ENCODE measurements around the gene ZNF497.

DNA sequence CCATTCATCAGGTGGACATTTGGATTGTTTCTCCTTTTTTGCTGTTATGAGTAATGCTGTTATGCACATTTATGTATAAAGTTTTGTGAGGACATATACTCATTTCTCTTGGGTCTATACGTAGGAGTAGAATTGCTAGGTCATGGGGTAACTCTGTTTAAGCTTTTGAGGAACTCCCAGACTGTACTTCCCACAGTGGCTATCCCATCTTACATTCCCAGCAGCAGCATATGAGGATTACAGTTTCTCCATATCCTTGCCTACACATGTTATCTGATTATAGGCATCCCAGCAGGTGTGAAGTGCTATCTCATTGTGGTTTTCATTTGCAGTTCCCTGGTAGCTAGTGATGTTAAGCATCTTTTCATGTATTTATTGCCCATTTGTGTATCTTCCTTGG lies 29.9 kb downstream of the ZNF497 start:
- TF ChIP-seq, protein P1, sequence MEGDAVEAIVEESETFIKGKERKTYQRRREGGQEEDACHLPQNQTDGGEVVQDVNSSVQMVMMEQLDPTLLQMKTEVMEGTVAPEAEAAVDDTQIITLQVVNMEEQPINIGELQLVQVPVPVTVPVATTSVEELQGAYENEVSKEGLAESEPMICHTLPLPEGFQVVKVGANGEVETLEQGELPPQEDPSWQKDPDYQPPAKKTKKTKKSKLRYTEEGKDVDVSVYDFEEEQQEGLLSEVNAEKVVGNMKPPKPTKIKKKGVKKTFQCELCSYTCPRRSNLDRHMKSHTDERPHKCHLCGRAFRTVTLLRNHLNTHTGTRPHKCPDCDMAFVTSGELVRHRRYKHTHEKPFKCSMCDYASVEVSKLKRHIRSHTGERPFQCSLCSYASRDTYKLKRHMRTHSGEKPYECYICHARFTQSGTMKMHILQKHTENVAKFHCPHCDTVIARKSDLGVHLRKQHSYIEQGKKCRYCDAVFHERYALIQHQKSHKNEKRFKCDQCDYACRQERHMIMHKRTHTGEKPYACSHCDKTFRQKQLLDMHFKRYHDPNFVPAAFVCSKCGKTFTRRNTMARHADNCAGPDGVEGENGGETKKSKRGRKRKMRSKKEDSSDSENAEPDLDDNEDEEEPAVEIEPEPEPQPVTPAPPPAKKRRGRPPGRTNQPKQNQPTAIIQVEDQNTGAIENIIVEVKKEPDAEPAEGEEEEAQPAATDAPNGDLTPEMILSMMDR (conservative IDR thresholded peaks at IDR 0.05; ENCODE audit: low read length), result no peak
- TF ChIP-seq EZH2phosphoT487 (IDR thresholded peaks at IDR 0.05; ENCODE audit: borderline replicate concordance), result no peak
